ENCODE measurements around the gene IMP4.

IMP4 gene

GRCh38 chr2:130336877-130337734, 5.6 kb upstream of the IMP4 start:
- peak; percentile 30 for DNase-seq

- DNase-seq = no peak
Observed at GRCh38 chr2:130337735-130338325, 4.9 kb upstream of the IMP4 start.

GRCh38 chr2:130338793-130339345, 3.8 kb upstream of the IMP4 start:
- no peak for DNase-seq

GRCh38 chr2:130339885-130340745, 2.6 kb upstream of the IMP4 start:
- no peak for DNase-seq

- no peak for DNase-seq
Observed at GRCh38 chr2:130341562-130342019, 1.1 kb upstream of the IMP4 start.

- peak; percentile 84 for DNase-seq
Observed at GRCh38 chr2:130342020-130342532, 621 bp upstream of the IMP4 start.

- DNase-seq = no peak
Observed at GRCh38 chr2:130344578-130344977, 1.9 kb downstream of the IMP4 start.

GRCh38 chr2:130345091-130345490, 2.4 kb downstream of the IMP4 start:
- DNase-seq = no peak

- DNase-seq = no peak
Observed at GRCh38 chr2:130345611-130346010, 2.9 kb downstream of the IMP4 start.

GRCh38 chr2:130346041-130346740, 3.5 kb downstream of the IMP4 start:
- DNase-seq = no peak

- no peak for DNase-seq
Observed at GRCh38 chr2:130346741-130347066, 4.0 kb downstream of the IMP4 start.

- DNase-seq = no peak
Observed at GRCh38 chr2:130347220-130347925, 4.7 kb downstream of the IMP4 start.

- no peak for DNase-seq
Observed at GRCh38 chr2:130349174-130349573, 6.5 kb downstream of the IMP4 start.

- no peak for DNase-seq
Observed at GRCh38 chr2:130351711-130352110, 9.0 kb downstream of the IMP4 start.

- DNase-seq = no peak
Observed at GRCh38 chr2:130352237-130352636, 9.5 kb downstream of the IMP4 start.

GRCh38 chr2:130353291-130354138, 10.8 kb downstream of the IMP4 start:
- DNase-seq = no peak

GRCh38 chr2:130354139-130354428, 11.4 kb downstream of the IMP4 start:
- no peak for DNase-seq

- DNase-seq = no peak
Observed at GRCh38 chr2:130355172-130355577, 12.5 kb downstream of the IMP4 start.

- DNase-seq = peak; percentile 37
Observed at GRCh38 chr2:130355578-130356431, 13.1 kb downstream of the IMP4 start, which contains the start of gene PTPN18. TSS of gene PTPN18 (plus strand) at chr2:130356056. CDS start at chr2:130356108, 52 bp downstream.

GRCh38 chr2:130357864-130358263, 15.2 kb downstream of the IMP4 start:
- DNase-seq = no peak
